Effector CD4-positive, alpha-beta T cell (primary cell): Measurements from ENCODE around the gene GPR83. TPM values are rescaled to one million over a fixed set of nuclear protein-coding genes. Genes with fewer than 3 reads are reported as not detected.
"Not testable (repeated sequence)": the region's sequence is repeated elsewhere in the genome, so short reads cannot be mapped to it uniquely, and the experiment has no call there.

Source experiments
- DNase-seq: peaks from one replicate; pipeline ENCODE4 v3.0.0-alpha.2; 2020
- total RNA-seq: gene quantifications from one replicate; lab custom pipeline; 2026; lab: John Stamatoyannopoulos, UW

GPR83 gene
- not detected for total RNA-seq

DNA sequence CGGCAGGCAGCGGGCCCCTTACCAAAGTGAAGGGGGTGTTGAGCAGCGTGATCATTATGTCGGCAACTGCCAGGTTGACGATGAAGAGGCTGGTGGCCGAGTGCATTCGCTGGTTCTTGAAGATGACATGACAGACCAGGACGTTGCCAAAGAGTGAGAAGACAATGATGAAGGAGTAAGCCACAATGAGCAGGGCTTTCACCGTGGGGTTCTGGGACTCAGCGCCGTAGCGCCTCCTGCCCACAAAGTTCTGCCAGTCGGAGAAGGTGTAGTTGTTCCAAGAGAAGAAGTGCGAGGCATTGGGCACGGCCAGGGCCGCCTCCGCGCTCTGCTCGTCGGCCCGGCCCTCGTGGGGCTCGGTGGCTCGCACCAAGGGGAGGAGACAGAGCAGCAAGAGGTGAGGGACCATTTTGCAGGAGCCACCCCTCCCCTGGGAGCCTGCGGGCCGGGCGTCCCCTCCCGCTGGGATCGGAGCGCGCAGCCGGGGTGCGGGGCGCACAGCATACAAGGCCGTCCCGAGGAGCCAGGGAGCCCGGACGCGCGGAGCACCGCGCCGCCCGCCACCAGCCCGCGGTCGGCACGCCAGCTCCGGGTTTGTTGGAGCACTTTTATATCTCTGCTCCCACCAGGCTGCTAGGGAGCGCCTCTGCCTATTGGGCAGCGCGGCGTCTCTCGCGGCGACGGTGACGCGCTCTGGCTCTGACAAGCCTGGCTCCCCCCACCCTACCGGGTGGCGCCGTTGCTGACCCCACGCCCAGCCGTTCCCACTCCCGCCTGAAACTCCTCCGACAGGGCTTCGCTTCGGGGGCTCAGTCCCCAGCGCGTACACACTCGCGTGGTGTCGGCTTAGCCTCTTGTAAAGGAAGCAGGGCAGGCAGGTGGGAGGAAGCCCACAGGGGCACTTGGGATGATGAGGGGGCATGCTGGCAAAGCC, at the start of gene GPR83:
GPR83 (minus strand) TSS at position 581 of the 934 bp plus-strand sequence; CDS start at position 409, 172 bp downstream.
- no peak for DNase-seq

DNA sequence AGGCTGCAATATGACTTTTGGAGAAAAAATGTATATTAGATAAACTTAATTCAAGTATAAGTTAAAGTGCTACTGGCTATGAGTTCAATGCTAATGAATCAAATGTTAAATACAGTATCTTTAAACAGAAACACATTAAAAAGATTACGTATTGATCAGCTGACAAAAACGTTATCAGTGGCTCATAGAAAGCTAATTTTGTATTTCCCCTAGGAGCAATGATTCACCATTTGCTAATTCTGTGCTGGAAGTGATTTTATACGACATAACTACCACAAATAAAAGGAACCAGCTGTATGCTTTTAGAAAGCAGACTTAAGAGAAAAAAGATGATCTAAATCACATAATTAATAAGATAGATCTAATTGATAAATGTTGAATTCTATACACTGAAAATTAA, 48.8 kb upstream of the GPR83 start:
- no peak for DNase-seq

DNA sequence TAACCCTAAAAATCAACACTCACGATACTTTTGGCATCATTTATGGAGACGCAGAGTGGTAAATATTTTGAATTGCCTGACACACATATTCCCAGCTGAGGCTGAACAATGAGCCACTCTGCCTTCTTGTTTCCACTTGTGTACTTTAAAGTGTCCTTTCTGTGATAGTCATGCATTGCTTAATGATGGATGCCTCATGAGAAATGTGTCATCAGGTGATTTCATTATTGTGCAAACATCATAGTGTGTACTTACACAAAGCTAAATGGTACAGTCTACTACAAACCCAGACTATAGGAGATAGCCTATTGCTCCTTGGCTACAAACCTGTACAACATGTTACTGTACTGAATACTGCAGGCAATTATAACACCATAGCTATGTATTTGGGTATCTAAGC, 48.2 kb upstream of the GPR83 start:
- no peak for DNase-seq

DNA sequence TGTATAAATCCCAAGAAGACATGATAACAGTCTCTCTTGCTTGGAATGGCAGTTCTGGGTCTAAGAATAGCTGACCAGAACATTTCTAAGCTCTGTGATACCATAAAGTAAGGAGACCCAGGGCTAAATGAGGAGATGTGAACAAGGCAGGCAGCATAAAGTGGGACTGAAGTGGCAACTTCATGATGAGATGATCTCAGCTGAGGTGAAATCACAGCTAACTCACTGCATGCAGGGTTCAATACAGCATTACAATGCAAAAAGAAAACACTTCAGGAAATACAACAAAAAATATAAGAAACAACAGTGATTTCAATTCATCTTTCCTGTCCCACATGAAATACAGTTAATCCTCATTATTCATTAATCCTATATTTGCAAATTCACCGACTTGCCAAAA, 47.8 kb upstream of the GPR83 start:
- DNase-seq = no peak

DNA sequence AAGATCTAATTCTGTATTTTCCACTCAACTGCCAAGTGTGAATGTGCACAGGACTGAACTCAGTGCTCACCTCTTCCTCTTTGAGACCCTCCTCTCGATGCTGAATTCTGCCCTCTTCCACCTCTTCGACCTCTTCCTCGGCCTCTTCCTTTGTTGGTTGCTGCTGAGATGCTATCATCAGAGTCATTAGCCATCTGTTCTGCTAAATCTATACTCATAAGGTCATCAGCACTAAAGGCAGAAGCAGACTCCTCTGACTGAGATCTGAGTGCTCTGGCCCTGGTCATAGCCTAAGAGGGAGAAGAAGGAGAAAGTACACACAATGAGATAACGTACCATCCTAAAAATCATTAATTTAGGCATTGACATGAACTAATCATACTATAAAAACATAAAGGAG, 45.9 kb upstream of the GPR83 start:
- DNase-seq = no peak

DNA sequence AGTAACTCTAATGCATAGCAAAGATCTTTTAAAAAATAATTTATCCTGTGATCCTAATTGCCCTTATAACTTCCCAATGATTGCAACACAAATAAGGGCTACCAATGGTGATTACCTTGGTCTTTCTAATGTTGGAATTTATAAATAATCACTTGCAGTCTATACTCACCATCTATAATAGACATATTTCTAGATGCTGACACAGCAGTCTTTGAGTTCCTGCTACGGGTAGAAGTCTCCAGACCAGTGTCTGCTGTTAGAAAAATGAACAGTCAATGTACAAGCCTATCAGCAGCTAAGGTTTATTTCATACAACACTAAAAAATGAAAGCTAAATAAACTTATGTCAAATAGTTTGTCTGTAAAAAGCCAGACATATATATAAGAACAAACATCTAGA, 44.4 kb upstream of the GPR83 start:
- DNase-seq = no peak

DNA sequence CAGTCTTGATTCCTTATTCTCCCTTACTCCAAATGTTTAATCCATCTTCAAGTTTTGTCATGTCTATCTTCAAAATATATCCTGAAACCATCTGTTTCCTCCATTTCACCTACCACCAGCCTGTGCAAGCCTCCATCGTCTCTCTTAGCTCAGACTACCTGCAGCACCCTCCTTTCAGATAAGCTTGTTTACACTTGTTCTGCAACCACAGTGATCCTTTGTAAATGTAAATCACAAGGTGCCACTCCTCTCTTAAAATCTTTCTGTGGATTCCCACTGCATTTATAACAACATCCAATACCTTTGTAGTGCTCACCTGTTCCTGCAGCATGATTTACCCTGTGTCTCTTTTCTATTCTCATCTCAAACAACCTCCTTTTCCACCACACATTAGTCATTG, 31.8 kb upstream of the GPR83 start:
- no peak for DNase-seq

DNA sequence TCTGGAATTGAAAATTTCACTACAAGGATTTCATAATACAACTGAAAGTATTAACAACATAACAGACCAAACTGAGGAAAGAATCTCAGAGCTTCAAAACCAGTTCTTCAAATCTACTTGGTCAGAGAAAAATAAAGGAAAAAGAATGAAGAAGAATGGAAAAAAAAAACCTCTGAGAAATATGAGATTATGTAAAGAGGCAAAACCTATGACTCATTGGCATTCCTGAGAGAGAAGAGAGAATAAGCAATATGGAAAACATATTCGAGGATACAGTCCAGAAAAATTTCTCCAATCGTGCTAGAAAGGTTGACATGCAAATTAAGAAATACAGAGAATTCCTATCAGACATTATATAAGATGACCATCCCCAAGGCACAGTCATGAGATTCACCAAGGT, 23.4 kb upstream of the GPR83 start:
- no peak for DNase-seq

DNA sequence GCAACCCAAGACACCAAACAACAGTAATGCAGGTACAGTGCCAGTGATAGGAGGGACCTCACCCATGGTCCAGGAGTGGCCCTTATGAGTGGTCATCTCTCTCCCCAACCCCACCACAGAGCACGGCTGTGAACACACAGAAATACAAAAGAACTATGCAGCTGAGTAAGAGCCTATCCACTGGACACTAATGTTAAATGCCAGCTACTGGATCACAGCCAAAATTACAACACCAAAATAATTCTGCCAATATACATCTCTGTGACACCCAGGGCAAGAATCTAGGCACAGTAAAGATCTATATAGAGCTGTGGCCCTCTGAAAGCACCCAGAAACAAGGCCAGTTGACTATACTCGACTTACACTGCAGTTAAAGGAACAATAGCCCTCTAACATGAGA, 22.8 kb upstream of the GPR83 start:
- DNase-seq = no peak

DNA sequence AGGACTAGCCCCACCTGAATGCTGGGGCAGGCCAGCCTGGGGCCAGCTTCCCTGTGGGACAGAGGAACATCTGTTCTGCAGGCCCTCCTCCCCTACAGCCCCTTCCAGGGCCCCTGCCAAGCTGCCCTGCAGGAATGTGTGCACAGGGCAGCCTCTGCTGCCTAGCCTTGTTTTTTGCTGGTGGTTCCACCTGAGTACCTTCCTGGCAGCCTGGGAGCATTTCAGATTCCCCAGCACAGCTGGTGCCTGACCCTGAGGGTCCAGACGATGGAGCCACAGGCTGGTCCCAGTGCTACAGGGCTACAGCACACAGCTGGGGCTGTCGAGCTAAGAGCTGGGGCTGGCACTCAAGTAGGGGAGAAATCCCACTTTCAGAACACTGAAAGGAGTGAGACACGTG, 22.3 kb upstream of the GPR83 start:
- no peak for DNase-seq

DNA sequence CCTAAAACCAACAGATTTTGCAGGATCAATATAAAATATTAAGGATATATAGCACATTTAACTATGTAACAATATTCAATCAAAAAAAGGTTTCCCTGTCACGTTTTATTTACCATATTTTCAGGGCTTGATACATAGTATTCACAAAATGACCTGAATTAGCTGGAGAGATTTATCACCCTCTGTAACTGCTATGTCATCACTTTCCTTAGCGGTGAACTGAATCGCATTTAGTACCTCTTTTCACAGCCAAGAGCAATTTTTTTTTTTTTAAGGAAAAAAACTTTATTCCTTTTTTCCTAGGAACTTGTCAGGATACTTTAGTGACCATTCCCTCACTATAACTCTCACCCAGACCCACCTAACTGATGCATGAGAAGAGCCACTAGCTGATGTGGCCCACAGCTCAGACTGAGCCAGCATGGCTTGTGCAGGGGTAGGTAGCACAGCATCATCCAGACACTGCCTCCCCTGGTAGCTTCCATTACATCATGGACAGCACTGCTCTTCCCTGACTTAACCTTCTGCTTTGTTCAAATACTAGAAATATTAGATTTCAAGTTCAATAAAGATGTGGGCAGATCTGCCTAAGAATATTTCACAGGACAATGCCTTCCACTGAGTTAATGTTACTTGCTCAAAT, 17.0 kb upstream of the GPR83 start:
- DNase-seq = no peak

DNA sequence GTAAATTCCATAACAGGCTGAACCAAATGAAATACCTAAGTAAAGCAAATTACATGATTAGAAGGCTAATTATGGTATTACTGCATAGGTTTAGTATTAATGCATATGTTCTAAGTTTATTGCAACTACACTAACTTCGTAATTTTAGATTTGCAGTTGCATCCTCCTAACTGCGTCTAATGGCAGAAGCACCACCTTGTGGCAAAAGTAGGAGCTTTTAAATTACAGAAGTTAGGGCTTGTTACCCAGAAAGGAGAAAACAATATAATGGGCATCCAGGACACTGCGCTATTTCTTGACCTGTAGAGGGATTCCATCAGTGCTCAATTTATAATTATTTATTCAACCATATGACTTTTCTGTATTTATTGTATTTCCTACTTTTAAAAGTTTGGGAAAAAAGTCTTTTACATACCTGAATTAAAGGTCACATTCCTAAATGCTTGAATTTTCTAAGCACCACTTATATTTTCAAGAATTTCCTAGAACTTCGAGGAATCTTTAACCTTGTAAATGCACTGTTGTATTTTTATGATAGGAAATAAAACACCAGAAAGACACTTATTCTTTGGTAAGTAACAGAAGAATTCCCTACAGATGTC, 16.3 kb upstream of the GPR83 start:
- DNase-seq = no peak

DNA sequence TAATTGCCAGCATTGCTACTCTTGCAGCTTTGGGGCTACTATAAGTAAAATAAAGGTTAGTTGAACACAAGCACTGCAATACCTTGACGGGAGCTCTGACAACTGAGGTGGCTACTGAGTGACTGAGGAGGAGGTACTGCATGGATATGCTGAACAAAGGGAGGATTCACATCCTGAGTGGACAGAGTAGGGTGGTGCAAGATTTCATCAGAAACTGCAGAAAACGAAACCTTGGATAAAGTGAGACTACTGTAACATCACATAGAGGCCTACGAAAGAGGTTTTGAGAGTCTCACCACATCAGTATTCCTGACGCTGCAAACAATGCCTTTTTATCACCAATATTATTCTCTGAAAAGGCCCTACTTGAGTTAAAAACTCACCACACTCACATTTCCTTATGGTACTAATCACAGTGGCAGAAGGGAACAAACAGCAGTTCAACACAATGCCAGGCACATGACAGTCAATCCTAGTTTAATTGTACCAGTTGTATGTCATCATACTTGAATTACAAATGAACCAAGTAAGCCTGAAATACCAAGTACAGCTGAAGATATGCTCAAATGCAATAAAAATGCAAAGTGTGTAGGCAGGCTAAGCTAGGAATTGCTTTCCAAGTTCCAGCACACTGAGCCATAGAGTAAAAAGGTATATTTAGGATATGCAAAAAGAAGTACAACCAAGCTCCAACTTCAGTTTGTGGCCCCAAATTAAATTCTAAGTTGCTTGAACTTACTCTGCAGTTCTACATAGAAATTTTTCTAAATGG, 4.0 kb upstream of the GPR83 start:
- DNase-seq = no peak

DNA sequence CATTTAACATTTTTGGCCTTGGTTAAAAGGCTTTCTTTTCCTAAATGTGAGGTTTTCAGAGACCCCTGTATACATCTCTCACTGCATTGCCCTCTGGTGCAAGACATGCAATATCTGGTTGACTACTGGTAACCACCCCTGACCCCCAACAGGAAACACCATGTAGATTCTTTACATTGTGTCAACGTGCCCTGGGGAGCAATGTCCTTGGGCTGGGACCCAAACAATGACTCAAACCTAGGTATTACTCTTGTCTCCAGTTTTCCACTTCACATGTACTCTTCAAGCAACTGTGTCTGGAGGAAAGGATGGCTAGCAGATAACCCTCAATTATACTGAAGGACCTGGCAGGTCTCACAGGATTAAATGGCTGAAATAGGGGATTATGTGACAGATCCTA, 1.1 kb upstream of the GPR83 start:
- DNase-seq = no peak

DNA sequence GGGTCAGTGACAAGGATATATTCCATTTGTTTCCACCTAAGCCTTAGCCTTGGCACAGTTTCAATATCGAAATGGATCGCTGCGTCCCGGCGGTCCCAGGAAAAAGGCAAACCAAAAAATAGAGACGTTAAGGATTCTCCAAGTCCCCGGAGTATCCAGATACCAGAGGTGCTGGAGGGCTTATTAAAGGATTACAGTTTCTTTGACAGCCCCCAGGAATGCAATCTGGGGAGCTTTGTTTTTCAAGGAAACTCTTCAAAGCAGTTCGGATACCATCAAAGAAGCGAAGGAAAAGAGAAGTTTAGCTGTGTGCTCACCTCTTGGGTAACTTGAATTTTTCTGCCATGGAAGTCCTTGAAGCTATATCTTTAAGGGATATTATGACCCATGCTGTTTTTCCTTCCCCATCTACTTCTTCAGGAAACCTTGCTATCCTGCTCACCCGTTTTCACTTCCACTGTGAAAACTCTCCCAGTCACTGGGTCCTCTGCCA, 600 bp upstream of the GPR83 start:
- no peak for DNase-seq

DNA sequence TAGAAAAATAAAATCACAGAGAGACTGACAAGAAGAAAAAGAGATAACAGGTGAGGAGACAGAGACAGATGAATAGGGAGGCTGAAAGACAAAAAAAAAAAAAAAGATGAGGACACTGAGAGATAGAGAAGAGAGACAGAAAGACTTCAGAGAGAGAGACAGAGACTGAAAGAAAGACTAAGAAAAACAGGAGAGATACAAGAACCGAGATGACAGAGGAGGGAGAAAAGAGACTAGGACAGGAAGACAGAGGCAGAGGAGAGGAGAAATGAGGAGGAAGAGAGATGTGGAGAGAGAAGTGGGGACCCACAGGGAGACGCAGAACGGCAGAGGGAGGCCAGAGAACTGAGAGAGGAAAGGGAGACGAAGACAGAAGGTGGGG, 771 bp downstream of the GPR83 start:
- DNase-seq = no peak

DNA sequence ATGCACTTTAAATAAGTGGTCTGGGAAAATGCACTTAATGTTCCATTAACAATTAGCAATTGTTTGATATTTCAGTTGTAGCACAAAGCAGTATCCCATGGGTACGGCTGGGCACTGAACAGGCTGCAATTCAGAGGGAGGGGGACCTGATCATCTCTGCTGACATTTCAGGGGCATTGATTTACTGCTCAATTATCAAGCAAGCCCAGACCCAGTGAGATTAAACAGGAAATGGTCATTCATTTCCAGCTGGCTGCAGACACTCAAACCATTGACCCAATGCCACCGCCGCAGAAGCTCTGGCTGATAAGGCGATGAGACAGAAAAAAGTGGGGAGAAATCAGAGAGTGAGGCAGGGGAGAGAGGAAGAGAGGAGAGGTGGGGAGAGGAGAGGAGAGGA, 1.2 kb downstream of the GPR83 start:
- no peak for DNase-seq

DNA sequence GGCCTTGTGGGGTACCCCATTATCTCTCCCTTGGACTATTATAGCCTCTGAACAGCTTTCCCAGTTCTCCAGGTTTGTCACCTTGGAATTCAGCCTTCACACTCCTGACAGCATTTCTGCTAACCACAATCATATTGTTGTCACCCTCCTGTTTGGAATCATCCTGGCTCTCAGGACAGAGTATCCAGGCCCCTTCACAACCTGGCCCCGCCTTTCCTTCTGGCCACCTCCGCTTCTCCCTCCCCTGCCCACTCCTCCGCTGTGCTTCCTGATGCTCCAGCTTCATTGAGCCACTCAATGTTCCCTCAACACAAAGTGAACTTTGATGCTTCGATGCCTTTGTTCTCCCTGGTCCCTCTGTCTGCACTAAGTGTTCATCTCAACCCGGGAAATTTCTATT, 3.1 kb downstream of the GPR83 start:
- no peak for DNase-seq

DNA sequence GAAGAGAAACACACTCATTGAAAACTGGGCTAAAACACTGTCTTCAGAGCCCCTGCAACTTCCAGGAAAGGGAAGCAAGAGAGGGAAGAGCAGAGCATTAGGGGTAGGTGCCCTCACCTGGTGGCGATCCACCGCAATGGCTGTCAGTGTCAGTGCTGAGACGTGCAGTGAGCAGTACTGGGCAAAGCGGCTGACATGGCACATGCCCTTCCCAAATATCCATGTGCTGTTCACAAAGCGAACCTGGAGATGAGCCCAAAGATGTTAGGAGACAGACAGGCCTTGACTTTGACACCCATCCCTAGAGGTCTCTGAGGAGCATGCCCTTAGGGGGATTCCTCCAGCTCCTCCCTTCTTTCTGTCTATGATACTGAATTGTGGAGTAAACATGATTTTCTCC, 4.9 kb downstream of the GPR83 start:
- DNase-seq = no peak

DNA sequence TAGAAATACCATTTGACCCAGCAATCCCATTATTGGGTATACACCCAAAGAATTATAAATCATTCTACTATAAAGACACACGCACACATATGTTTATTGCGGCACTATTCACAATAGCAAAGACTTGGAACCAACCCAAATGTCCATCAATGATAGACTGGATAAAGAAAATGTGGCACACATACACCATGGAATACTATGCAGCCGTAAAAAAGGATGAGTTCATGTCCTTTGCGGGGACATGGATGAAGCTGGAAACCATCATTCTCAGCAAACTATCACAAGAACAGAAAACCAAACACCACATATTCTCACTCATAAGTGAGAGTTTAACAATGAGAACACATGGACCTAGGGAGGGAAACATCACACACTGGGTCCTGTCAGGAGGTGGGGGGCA, 9.3 kb downstream of the GPR83 start:
- not testable (repeated sequence) for DNase-seq

DNA sequence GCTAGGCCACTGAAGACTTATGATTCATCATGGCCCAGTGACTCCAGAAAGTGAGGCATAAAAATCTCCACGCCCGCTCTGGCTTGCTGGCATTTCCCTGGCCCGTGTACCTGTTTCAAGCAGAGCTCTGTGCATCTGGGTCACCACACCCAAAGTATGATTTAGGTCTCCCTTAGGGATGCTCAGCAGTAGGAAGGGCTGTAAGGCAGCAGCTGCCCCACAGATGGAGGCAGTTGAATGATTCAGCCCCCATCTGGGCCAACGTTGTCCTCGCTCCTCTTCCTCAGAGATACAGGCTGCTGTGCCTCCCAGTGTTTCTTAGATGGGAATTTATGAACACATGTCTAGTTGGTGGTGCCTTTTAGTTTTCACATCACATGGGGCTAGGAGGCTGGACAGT, 21.6 kb downstream of the GPR83 start:
- no peak for DNase-seq

DNA sequence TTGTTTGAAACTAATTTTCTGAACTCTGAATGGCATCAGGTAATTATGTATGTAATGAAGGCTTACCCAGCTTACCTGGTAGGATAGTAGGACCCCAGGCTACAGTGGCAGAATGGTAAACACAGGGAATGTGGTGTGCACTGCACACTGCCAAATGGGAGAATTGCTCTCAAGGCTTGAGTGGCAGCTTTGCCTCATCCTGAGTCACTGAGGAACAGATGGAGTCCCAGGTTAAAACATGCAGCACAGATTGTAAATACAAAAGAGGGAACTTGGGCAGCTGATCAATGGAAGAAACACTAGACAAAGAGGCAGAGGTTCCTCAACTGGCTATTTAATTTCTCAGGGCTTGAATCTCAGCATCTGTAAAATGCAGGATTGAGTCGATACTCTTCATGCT, 24.4 kb downstream of the GPR83 start:
- DNase-seq = no peak

DNA sequence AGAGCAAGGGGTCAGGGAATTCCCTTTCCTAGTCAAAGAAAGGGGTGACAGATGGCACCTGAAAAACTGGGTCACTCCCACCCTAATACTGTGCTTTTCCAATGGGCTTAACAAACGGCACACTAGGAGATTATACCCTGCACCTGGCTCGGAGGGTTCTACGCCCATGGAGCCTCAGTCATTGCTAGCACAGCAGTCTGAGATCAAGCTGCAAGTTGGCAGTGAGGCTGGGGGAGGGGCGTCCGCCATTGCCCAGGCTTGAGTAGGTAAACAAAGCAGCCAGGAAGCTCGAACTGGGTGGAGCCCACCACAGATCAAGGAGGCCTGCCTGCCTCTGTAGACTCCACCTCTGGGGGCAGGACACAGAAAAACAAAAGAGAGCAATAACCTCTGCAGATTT, 30.6 kb downstream of the GPR83 start:
- DNase-seq = not testable (repeated sequence)
